HEK293T (cell line): ENCODE results near the gene UNC5CL.

Experiments
- ARNT ChIP-seq: fragments of 450-650 bp; IDR thresholded peaks from 2 replicates; pipeline ENCODE4 v1.6.1; 2017; ENCODE audit warnings: mild to moderate bottlenecking
- BHLHE40 ChIP-seq: fragments of 450-650 bp; IDR thresholded peaks from 2 replicates; pipeline ENCODE4 v1.6.1; 2016; ENCODE audit warnings: mild to moderate bottlenecking, moderate library complexity, borderline replicate concordance
- CTBP1 ChIP-seq: fragments of 450-650 bp; IDR thresholded peaks from 2 replicates; pipeline ENCODE4 v1.6.1; 2016; ENCODE audit warnings: borderline replicate concordance
- ELF4 ChIP-seq: fragments of 450-650 bp; IDR thresholded peaks from 2 replicates; pipeline ENCODE4 v1.6.1; 2017; ENCODE audit warnings: antibody characterized with exemption
- FOXA1 ChIP-seq: fragments of 450-650 bp; IDR thresholded peaks from 2 replicates; pipeline ENCODE4 v1.6.1; 2016; ENCODE audit warnings: mild to moderate bottlenecking
- FOXK2 ChIP-seq: fragments of 450-650 bp; IDR thresholded peaks from 2 replicates; pipeline ENCODE4 v1.6.1; 2016; ENCODE audit warnings: mild to moderate bottlenecking
- FOXM1 ChIP-seq: fragments of 450-650 bp; IDR thresholded peaks from 2 replicates; pipeline ENCODE4 v1.6.1; 2017; ENCODE audit warnings: mild to moderate bottlenecking, borderline replicate concordance
- HDGF ChIP-seq: fragments of 450-650 bp; IDR thresholded peaks from 2 replicates; pipeline ENCODE4 v1.6.1; 2017; ENCODE audit warnings: antibody characterized with exemption, borderline replicate concordance
- L3MBTL2 ChIP-seq: fragments of 450-650 bp; conservative IDR thresholded peaks from 2 replicates; pipeline ENCODE4 v1.6.1; 2016; ENCODE audit warnings: mild to moderate bottlenecking
- NFRKB ChIP-seq: fragments of 450-650 bp; IDR thresholded peaks from 2 replicates; pipeline ENCODE4 v1.6.1; 2016; ENCODE audit warnings: mild to moderate bottlenecking, moderate library complexity
- PKNOX1 ChIP-seq: fragments of 450-650 bp; IDR thresholded peaks from 2 replicates; pipeline ENCODE4 v1.6.1; 2016
- SUZ12 ChIP-seq: fragments of 450-650 bp; IDR thresholded peaks from 2 replicates; pipeline ENCODE4 v1.6.1; 2016; ENCODE audit warnings: mild to moderate bottlenecking
- TARDBP ChIP-seq: fragments of 450-650 bp; IDR thresholded peaks from 2 replicates; pipeline ENCODE4 v1.6.1; 2016
- ZNF384 ChIP-seq: fragments of 450-650 bp; IDR thresholded peaks from 2 replicates; pipeline ENCODE4 v1.6.1; 2016

- TF ChIP-seq ELF4 (no peak), FOXA1 (no peak), L3MBTL2 (no peak), HDGF (no peak), ARNT (no peak), SUZ12 (no peak), ZNF384 (no peak), FOXM1 (no peak), TARDBP (no peak), NFRKB (no peak), PKNOX1 (no peak), FOXK2 (no peak), BHLHE40 (no peak), CTBP1 (no peak)
These were observed 13.0 kb downstream of the UNC5CL start for GRCh38 chr6:41025966-41026530.
